Esophagus squamous epithelium (tissue), 5 donors: ENCODE measurements around the gene SMIM22. TPM values are rescaled to one million over a fixed set of nuclear protein-coding genes. Genes with fewer than 3 reads are reported as not detected.

ENCODE experiments used
- DNase-seq: peaks from one replicate; lab custom pipeline; 2025; lab: John Stamatoyannopoulos, UW
- H3K27ac ChIP-seq, 4 donors: fragments of 200-600 bp; sonication (generic); one replicate each; pipeline ENCODE4 v1.5.1; 2016 to 2019; ENCODE audit warnings: mild to moderate bottlenecking in 1 of 4
- H3K27me3 ChIP-seq, 4 donors: fragments of 200-600 bp; sonication (generic); 1 replicate in 3 of 4; 2 replicates in 1 of 4; pipeline versions ENCODE4 v1.5.1 to v1.6.0; 2017 to 2021; ENCODE audit warnings: antibody characterized with exemption in 1 of 4
- H3K36me3 ChIP-seq, 3 donors: fragments of 200-600 bp; sonication (generic); one replicate each; pipeline ENCODE4 v1.5.1; 2016 to 2019
- H3K4me1 ChIP-seq, 3 donors: fragments of 200-600 bp; sonication (generic); one replicate each; pipeline ENCODE4 v1.5.1; 2017 to 2019
- H3K4me3 ChIP-seq, 4 donors: fragments of 200-600 bp; sonication (generic); 1 replicate in 3 of 4; 2 replicates in 1 of 4; pipeline ENCODE4 v1.5.1; 2016 to 2019; ENCODE audit warnings: mild to moderate bottlenecking in 2 of 4, moderate library complexity in 1 of 4
- H3K9me3 ChIP-seq, 3 donors: fragments of 200-600 bp; sonication (generic); one replicate each; pipeline ENCODE4 v1.5.1; 2016 to 2019
- POLR2A ChIP-seq, 4 donors: fragments of 450-650 bp; IDR thresholded peaks; one replicate each; pipeline ENCODE4 v1.6.1; 2017; ENCODE audit warnings: antibody characterized with exemption in 4 of 4, mild to moderate bottlenecking in 4 of 4, moderate library complexity in 3 of 4
- WGBS, 2 donors: methylation state at CpG; one replicate each; pipeline ENCODE4 v1.1.5; 2018; 5-methylcytosine and 5-hydroxymethylcytosine counted together
- intact Hi-C: fragments of 100-400 bp; cut with DNase I; formaldehyde crosslinking; loops from one replicate; pipeline ENCODE4 v1.15.0; 2022
- total RNA-seq, 4 donors: library from RNA; depleted of rRNA; stranded (reverse); fragments of >200 nt; gene quantifications; one replicate each; pipeline ENCODE4 v1.1.0, GENCODE V29; 2016
- TF ChIP-seq, protein P1 (sequence below), 6 experiments: fragments of 450-650 bp in 4 of 6; fragments of 200-600 bp in 2 of 6; sonication (generic) in 2 of 6; IDR thresholded peaks; one replicate each; pipeline ENCODE4 v1.5.1; 2016 to 2019; ENCODE audit warnings: antibody characterized with exemption in 6 of 6, mild to moderate bottlenecking in 4 of 6, moderate library complexity in 4 of 6
- donor health status: DM: yes; HTN: yes; CAD: no.

The SMIM22 gene
- total RNA-seq, 4 donors from 2014 or later, result 4.8 to 10.2 (median 5.2) TPM; not detected in 1

DNA sequence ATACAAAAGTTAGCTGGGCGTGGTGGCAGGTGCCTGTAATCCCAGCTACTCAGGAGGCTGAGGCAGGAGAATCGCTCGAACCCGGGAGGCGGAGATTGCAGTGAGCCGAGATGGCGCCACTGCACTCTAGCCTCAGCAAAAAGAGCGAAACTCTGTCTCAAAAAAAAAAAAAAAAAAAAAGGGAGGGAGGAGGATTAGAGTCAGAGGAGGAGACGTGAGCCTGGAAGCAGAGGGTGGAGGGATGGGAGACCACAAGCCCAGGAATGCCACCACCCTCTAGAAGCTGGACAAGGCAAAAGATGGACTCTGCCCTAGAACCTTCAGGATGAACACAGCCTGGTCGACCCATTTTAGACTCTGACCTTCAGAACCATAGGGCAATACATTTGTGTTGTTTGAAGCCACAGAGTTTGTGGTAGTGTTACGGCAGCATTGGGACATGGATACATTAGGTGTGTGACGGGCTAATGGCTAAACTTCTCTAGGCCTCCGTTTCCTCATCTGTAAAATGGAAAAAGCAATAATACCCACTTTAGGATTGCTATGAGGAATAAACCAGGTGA lies 2.1 kb upstream of the SMIM22 start:
- H3K27ac ChIP-seq, result no peak overlapping the region
- intact Hi-C loops, result no loop called here
- WGBS, 2 donors, result 69% methylated on average over 12 to 13 of the region's 13 CpGs
- H3K4me3 ChIP-seq, result no peak overlapping the region
- no peak for TF ChIP-seq POLR2A (IDR thresholded peaks at IDR 0.05)
- TF ChIP-seq, protein P1, sequence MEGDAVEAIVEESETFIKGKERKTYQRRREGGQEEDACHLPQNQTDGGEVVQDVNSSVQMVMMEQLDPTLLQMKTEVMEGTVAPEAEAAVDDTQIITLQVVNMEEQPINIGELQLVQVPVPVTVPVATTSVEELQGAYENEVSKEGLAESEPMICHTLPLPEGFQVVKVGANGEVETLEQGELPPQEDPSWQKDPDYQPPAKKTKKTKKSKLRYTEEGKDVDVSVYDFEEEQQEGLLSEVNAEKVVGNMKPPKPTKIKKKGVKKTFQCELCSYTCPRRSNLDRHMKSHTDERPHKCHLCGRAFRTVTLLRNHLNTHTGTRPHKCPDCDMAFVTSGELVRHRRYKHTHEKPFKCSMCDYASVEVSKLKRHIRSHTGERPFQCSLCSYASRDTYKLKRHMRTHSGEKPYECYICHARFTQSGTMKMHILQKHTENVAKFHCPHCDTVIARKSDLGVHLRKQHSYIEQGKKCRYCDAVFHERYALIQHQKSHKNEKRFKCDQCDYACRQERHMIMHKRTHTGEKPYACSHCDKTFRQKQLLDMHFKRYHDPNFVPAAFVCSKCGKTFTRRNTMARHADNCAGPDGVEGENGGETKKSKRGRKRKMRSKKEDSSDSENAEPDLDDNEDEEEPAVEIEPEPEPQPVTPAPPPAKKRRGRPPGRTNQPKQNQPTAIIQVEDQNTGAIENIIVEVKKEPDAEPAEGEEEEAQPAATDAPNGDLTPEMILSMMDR (IDR thresholded peaks at IDR 0.05), result no peak
- H3K9me3 ChIP-seq, result no peaks in the 10 kb centered on the region
- no peak for DNase-seq
- no peaks in the 10 kb centered on the region for H3K27me3 ChIP-seq
- peaks cover 0 to 24% (median 0%) of the 10 kb centered on the region in 3 donors for H3K36me3 ChIP-seq
- H3K4me1 ChIP-seq, result peaks cover 0 to 5% (median 0%) of the 10 kb centered on the region in 3 donors

DNA sequence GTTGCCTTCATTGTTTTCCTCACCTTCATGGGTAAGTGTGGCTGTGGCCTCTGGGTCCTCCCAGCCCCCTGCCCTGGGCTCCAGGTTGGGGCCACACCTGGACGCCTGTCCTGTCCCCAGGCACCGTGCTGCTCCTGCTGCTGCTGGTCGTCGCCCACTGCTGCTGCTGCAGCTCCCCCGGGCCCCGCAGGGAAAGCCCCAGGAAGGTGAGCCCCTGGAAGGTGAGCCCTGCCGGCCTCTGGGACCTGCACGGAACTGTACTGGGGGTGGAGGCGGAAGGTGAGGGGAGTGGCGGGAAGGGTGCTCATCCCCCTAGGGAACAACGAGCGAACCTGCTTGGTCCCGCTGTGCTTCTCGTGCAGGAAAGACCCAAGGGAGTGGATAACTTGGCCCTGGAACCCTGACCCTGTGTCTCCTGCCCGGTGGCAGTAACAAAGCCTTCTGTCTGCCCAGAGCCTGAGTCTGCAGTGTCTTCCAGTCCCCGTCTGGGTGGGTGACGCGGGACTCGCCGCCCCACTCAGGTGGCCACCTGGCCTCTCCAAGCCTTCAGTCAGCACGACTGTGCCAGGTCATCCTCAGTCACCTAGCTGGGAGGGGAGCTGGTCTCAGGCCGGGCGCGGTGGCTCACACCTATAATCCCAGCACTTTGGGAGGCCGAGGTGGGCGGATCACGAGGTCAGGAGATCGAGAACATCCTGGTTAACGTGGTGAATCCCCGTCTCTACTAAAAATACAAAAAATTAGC lies 831 bp downstream of the SMIM22 start:
- Histone ChIP-seq H3K27ac (no peak overlapping the region), H3K4me1 (peaks cover 10 to 18% (median 11%) of the 10 kb centered on the region in 3 donors), H3K9me3 (no peaks in the 10 kb centered on the region), H3K4me3 (no peak overlapping the region), H3K36me3 (peaks cover 0 to 42% (median 4%) of the 10 kb centered on the region in 3 donors), H3K27me3 (no peaks in the 10 kb centered on the region)
- TF ChIP-seq POLR2A (IDR thresholded peaks at IDR 0.05), result no peak
- TF ChIP-seq, protein P1 (IDR thresholded peaks at IDR 0.05), result no peak
- intact Hi-C loops, result no loop called here
- no peak for DNase-seq
- 94% methylated on average over 6 of the region's 30 CpGs; no CpG with 5 or more reads in 1 of the 2 donors for WGBS, 2 donors

- Histone ChIP-seq H3K27me3 (no peaks in the 10 kb centered on the region), H3K4me1 (peaks cover 19 to 29% (median 20%) of the 10 kb centered on the region in 3 donors), H3K36me3 (peaks cover 0 to 42% (median 4%) of the 10 kb centered on the region in 3 donors), H3K27ac (peak overlapping the region in 1 of 4 donors; percentile 9), H3K9me3 (no peaks in the 10 kb centered on the region), H3K4me3 (no peak overlapping the region)
- DNase-seq, result no peak
- intact Hi-C loops, result no loop called here
- 73 to 91% methylated on average over 3 to 10 of the region's 21 CpGs for WGBS, 2 donors
- TF ChIP-seq POLR2A (IDR thresholded peaks at IDR 0.05), result no peak
- TF ChIP-seq, protein P1 (IDR thresholded peaks at IDR 0.05), result no peak
These were observed 2.0 kb downstream of the SMIM22 start for GRCh38 chr16:4796982-4797804.

DNA sequence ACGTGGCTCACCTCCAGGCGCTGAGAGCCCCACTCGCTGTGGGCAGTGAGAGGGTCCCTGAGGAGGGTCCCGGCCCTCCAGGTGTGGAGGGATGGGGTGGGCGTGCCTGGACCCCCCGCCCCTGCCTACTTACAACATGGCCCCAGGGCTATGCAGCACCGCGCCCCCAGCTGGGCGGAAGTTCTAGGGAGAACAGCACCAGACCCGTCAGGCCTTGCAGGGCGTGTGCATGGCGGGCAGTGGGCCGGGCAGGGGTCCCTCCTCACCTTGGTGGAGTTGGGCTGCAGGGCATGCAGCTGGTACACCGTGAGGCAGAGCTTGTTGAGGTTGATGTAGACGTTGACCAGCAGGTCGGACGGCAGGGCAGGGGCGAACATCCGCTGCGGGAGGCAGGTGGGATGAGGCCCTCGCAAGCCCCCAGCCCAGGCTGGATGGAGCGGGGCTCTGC lies 2.7 kb downstream of the SMIM22 start:
- H3K27ac ChIP-seq, result no peak overlapping the region
- DNase-seq, result no peak
- peaks cover 19 to 29% (median 20%) of the 10 kb centered on the region in 3 donors for H3K4me1 ChIP-seq
- no peaks in the 10 kb centered on the region for H3K27me3 ChIP-seq
- H3K4me3 ChIP-seq, result no peak overlapping the region
- H3K36me3 ChIP-seq, result peaks cover 0 to 42% (median 4%) of the 10 kb centered on the region in 3 donors
- no peak for TF ChIP-seq POLR2A (IDR thresholded peaks at IDR 0.05)
- TF ChIP-seq, protein P1 (IDR thresholded peaks at IDR 0.05), result no peak
- WGBS, 2 donors, result 100% methylated on average over 1 of the region's 22 CpGs; no CpG with 5 or more reads in 1 of the 2 donors
- intact Hi-C loops, result no loop called here
- H3K9me3 ChIP-seq, result no peaks in the 10 kb centered on the region
